Hepatocyte (in vitro differentiated cells): ENCODE measurements around the gene HMGN2. TPM values are rescaled to one million over a fixed set of nuclear protein-coding genes. Genes with fewer than 3 reads are reported as not detected.
A peak's percentile ranks its signal among the peaks of the same experiment; 100 is the strongest.

ENCODE experiments used
- DNase-seq: peaks from one replicate; pipeline ENCODE4 v3.0.0-alpha.2; 2016; ENCODE audit warnings: low spot score
- H2AFZ ChIP-seq: fragments of 200-600 bp; sonication (generic); 2 replicates; pipeline ENCODE4 v1.6.0; 2016; ENCODE audit warnings: antibody characterized with exemption, mild to moderate bottlenecking
- H3K27ac ChIP-seq: fragments of 200-600 bp; sonication (generic); 2 replicates; pipeline ENCODE4 v1.5.1; 2016; ENCODE audit warnings: mild to moderate bottlenecking
- H3K27me3 ChIP-seq: fragments of 200-600 bp; sonication (generic); 2 replicates; pipeline ENCODE4 v1.6.1; 2016
- H3K36me3 ChIP-seq: fragments of 200-600 bp; sonication (generic); replicated peaks from 2 replicates; pipeline ENCODE4 v1.5.1; 2016; ENCODE audit warnings: low read depth; ENCODE audit not compliant: insufficient read depth
- H3K4me1 ChIP-seq: fragments of 200-600 bp; sonication (generic); 2 replicates; pipeline ENCODE4 v1.5.1; 2016; ENCODE audit warnings: mild to moderate bottlenecking, moderate library complexity; ENCODE audit not compliant: insufficient read depth
- H3K4me2 ChIP-seq: fragments of 200-600 bp; sonication (generic); 2 replicates; pipeline ENCODE4 v1.6.0; 2016
- H3K4me3 ChIP-seq: fragments of 200-600 bp; sonication (generic); 2 replicates; pipeline ENCODE4 v1.5.1; 2016; ENCODE audit warnings: mild to moderate bottlenecking
- H3K79me2 ChIP-seq: fragments of 200-600 bp; sonication (generic); 2 replicates; pipeline ENCODE4 v1.6.0; 2017; ENCODE audit warnings: mild to moderate bottlenecking
- H3K9me2 ChIP-seq: fragments of 200-600 bp; sonication (generic); replicated peaks from 2 replicates; pipeline ENCODE4 v1.6.0; 2017; ENCODE audit warnings: mild to moderate bottlenecking; ENCODE audit not compliant: insufficient read depth
- H3K9me3 ChIP-seq: fragments of 200-600 bp; sonication (generic); 2 replicates; pipeline ENCODE4 v1.5.1; 2016; ENCODE audit warnings: low read depth, mild to moderate bottlenecking
- H4K20me1 ChIP-seq: fragments of 200-600 bp; sonication (generic); 2 replicates; pipeline ENCODE4 v1.6.0; 2016; ENCODE audit warnings: mild to moderate bottlenecking; ENCODE audit not compliant: insufficient read depth, poor library complexity, severe bottlenecking
- CTCF ChIP-seq: fragments of 200-600 bp; sonication (generic); IDR thresholded peaks from 2 replicates; pipeline ENCODE4 v1.5.1; 2016; ENCODE audit warnings: antibody characterized with exemption, mild to moderate bottlenecking; ENCODE audit not compliant: poor library complexity
- EZH2 ChIP-seq: fragments of 200-600 bp; sonication (generic); IDR thresholded peaks from 2 replicates; pipeline ENCODE4 v1.6.1; 2016; ENCODE audit warnings: antibody characterized with exemption, mild to moderate bottlenecking, borderline replicate concordance
- EZH2phosphoT487 ChIP-seq: fragments of 200-600 bp; sonication (generic); IDR thresholded peaks from one replicate; pipeline ENCODE4 v1.6.1; 2018; ENCODE audit warnings: antibody characterized with exemption, mild to moderate bottlenecking, low read depth, moderate library complexity; ENCODE audit not compliant: unreplicated experiment, severe bottlenecking
- WGBS: methylation state at CpG from one replicate; pipeline ENCODE4 v1.1.6; 2016; ENCODE audit warnings: low lambda C conversion rate; ENCODE audit errors: missing lambda C conversion rate; 5-methylcytosine and 5-hydroxymethylcytosine counted together
- polyA plus RNA-seq: library from polyadenylated mRNA; unstranded; fragments of >200 nt; fragmentation: Nextera tagmentation; extraction: Ambion mirVana; gene quantifications from 2 replicates; pipeline ENCODE4 v1.2.1, GENCODE V29; 2016
- total RNA-seq: library from RNA; depleted of rRNA; stranded (reverse); fragments of >200 nt; gene quantifications from 2 replicates; pipeline ENCODE4 v1.2.3, GENCODE V29; 2014

HMGN2 gene
- total and polyA plus RNA-seq, 2 experiments from 2014 or later: 215 to 467 TPM

GRCh38 chr1:26471498-26472319, 531 bp upstream of the HMGN2 start:
- Histone ChIP-seq H2AFZ (peak overlapping the region; percentile 7), H3K36me3 (no peaks in the 10 kb centered on the region), H3K27me3 (no peaks in the 10 kb centered on the region), H3K9me2 (no peaks in the 10 kb centered on the region), H3K79me2 (peaks cover 29% of the 10 kb centered on the region), H4K20me1 (peaks cover 32% of the 10 kb centered on the region), H3K9me3 (no peaks in the 10 kb centered on the region), H3K4me2 (peak overlapping the region; percentile 96), H3K27ac (peak overlapping the region; percentile 100), H3K4me3 (peak overlapping the region; percentile 84), H3K4me1 (peaks cover 27% of the 10 kb centered on the region)
- under 1% methylated on average over 27 of the region's 52 CpGs for WGBS
- peak; percentile 88 for DNase-seq
- TF ChIP-seq EZH2phosphoT487: no peak
- TF ChIP-seq CTCF: no peak
- no peak for TF ChIP-seq EZH2

- DNase-seq: peak; percentile 98
- Histone ChIP-seq H3K36me3 (no peaks in the 10 kb centered on the region), H3K79me2 (peaks cover 32% of the 10 kb centered on the region), H3K27me3 (no peaks in the 10 kb centered on the region), H3K9me2 (no peaks in the 10 kb centered on the region), H3K4me2 (peak overlapping the region; percentile 96), H3K4me1 (peaks cover 27% of the 10 kb centered on the region), H3K9me3 (no peaks in the 10 kb centered on the region), H3K27ac (peak overlapping the region; percentile 100), H4K20me1 (peaks cover 32% of the 10 kb centered on the region), H2AFZ (peak overlapping the region; percentile 93), H3K4me3 (peak overlapping the region; percentile 84)
- TF ChIP-seq CTCF (no peak), EZH2phosphoT487 (no peak), EZH2 (no peak)
- WGBS: 11% methylated on average over 31 of the region's 71 CpGs
Measured at GRCh38 chr1:26472901-26473845, 933 bp downstream of the HMGN2 start.

- WGBS: 74% methylated on average over 1 of the region's 1 CpG
- no peaks in the 10 kb centered on the region for H3K27me3 ChIP-seq
- H4K20me1 ChIP-seq: peaks cover 32% of the 10 kb centered on the region
- peak overlapping the region; percentile 6 for H3K27ac ChIP-seq
- no peaks in the 10 kb centered on the region for H3K9me2 ChIP-seq
- no peak for TF ChIP-seq EZH2phosphoT487
- no peak for DNase-seq
- H3K9me3 ChIP-seq: no peaks in the 10 kb centered on the region
- H3K4me3 ChIP-seq: no peak overlapping the region
- no peaks in the 10 kb centered on the region for H3K36me3 ChIP-seq
- peaks cover 32% of the 10 kb centered on the region for H3K79me2 ChIP-seq
- peak overlapping the region; percentile 85 for H3K4me2 ChIP-seq
- H3K4me1 ChIP-seq: peaks cover 27% of the 10 kb centered on the region
- no peak overlapping the region for H2AFZ ChIP-seq
Measured at GRCh38 chr1:26474818-26475217, 2.6 kb downstream of the HMGN2 start.
